Nephron progenitor cell (in vitro differentiated cells): Measurements from ENCODE around the gene ARSJ.
"Not testable (repeated sequence)": the region's sequence is repeated elsewhere in the genome, so short reads cannot be mapped to it uniquely, and the experiment has no call there.

Experiments
- DNase-seq: peaks from one replicate; pipeline ENCODE4 v3.0.0; 2021
- H3K27ac Mint-ChIP-seq: 2 replicates; pipeline ENCODE4 v1.8.0; 2021; ENCODE audit warnings: mild to moderate bottlenecking, moderate library complexity, mixed read lengths
- H3K27me3 Mint-ChIP-seq: 2 replicates; pipeline ENCODE4 v1.8.0; 2021; ENCODE audit warnings: mild to moderate bottlenecking, low read depth, mixed read lengths; ENCODE audit not compliant: poor library complexity
- H3K36me3 Mint-ChIP-seq: 2 replicates; pipeline ENCODE4 v1.8.0; 2021; ENCODE audit warnings: low read depth, mixed read lengths
- H3K4me1 Mint-ChIP-seq: 2 replicates; pipeline ENCODE4 v1.8.0; 2021; ENCODE audit warnings: mixed read lengths
- H3K4me3 Mint-ChIP-seq: 2 replicates; pipeline ENCODE4 v1.8.0; 2021; ENCODE audit warnings: mild to moderate bottlenecking, moderate library complexity, mixed read lengths
- H3K9me3 Mint-ChIP-seq: 2 replicates; pipeline ENCODE4 v1.8.0; 2021; ENCODE audit warnings: mild to moderate bottlenecking, moderate library complexity, mixed read lengths
- TF ChIP-seq, protein P1 (sequence below): fragments of 200-600 bp; sonication (generic); IDR thresholded peaks from 2 replicates; pipeline ENCODE4 v1.5.0; 2021; ENCODE audit warnings: antibody characterized with exemption

ARSJ gene

DNA sequence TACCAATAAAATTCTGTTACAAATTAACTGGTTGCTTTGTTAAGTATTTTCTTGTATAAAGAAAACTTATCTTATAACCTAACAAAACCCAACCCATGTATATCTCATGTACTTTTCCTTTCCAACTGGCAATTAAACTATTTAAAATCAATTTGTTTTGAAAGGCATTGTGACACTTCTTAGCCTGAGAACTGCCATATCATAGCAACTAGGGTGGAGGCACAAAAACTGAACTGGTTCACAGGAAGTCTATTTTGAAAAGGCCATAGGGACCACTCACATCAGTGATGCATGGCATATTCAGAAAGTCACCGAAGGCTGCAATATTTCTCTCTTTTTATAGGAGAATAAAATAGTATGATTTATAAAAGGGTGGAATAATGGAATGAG lies 40.5 kb upstream of the ARSJ start:
- no peak for DNase-seq
- H3K4me3 Mint-ChIP-seq, result no peak overlapping the region
- no peak overlapping the region for H3K27ac Mint-ChIP-seq
- no peaks in the 10 kb centered on the region for H3K4me1 Mint-ChIP-seq
- TF ChIP-seq, protein P1, sequence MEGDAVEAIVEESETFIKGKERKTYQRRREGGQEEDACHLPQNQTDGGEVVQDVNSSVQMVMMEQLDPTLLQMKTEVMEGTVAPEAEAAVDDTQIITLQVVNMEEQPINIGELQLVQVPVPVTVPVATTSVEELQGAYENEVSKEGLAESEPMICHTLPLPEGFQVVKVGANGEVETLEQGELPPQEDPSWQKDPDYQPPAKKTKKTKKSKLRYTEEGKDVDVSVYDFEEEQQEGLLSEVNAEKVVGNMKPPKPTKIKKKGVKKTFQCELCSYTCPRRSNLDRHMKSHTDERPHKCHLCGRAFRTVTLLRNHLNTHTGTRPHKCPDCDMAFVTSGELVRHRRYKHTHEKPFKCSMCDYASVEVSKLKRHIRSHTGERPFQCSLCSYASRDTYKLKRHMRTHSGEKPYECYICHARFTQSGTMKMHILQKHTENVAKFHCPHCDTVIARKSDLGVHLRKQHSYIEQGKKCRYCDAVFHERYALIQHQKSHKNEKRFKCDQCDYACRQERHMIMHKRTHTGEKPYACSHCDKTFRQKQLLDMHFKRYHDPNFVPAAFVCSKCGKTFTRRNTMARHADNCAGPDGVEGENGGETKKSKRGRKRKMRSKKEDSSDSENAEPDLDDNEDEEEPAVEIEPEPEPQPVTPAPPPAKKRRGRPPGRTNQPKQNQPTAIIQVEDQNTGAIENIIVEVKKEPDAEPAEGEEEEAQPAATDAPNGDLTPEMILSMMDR, result no peak
- no peaks in the 10 kb centered on the region for H3K36me3 Mint-ChIP-seq
- no peaks in the 10 kb centered on the region for H3K9me3 Mint-ChIP-seq
- no peaks in the 10 kb centered on the region for H3K27me3 Mint-ChIP-seq

DNA sequence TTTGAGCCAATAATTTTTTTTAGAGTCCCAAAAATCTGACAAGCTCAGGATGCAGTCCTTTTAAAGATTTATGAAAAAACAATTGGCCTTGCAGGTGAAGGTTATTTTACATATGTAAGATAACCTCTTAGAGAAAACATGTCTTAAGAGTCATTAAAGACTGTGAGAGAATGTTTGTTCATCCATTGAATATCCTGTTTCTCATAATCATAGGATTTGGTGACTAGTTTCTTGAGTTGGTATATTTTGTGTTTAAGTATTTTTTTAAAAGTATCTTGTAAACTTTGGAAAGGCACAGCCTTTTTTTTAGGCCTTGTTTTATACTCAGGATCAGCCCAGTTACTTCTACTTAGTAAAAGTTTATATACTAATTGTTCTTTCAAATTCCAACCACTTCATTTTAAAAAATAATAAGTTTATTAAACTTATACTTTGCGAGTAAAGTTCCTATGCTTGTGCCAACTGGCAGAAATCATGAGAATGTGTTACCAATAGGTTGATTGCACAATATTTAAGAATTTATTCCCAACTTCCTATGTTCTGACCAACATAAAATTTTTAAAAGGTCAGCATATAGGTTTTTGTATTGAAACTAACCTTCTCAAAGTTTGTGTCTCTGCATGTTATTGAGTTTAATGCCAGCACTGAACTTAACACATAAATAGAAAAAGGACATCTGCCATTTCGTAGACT lies 40.0 kb upstream of the ARSJ start:
- TF ChIP-seq, protein P1, result no peak
- H3K4me3 Mint-ChIP-seq, result no peak overlapping the region
- DNase-seq, result no peak
- no peaks in the 10 kb centered on the region for H3K4me1 Mint-ChIP-seq
- no peaks in the 10 kb centered on the region for H3K9me3 Mint-ChIP-seq
- no peaks in the 10 kb centered on the region for H3K27me3 Mint-ChIP-seq
- no peaks in the 10 kb centered on the region for H3K36me3 Mint-ChIP-seq
- no peak overlapping the region for H3K27ac Mint-ChIP-seq

DNA sequence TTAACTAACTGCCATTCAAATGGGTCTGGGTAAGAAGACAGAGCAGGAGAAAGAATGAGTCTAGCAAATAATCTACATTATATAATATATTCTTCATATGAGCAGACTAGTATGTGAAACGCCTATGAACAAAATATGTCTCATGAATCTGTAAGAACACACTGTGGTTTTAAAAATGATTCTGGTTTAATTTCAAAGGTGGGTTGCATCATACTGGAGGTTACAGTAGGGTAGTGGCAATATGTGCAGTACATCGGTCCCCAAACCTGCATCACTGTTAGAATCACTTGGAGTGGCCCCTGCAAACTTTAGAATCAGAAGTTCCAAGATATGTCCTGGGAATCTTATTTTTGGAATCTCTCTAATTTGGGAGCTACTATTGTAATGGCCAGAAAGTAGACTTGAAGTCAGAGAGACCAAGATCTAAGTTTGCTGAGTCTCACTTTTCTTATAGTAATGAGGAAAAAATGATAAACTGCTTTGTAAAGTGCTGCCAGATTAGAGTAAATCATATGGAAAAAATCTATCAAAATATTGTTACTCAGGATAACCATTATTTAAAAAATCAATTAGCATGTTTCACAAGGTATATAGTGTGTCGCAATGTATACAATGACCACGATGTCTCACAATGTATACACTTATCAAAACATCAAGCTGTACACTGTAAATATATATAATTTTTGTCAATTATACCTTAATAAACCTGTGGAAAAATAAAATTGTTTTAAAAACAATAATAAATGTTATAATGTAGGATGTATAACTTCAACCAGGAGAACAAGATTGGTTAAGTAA lies 37.9 kb upstream of the ARSJ start:
- Mint-ChIP-seq H3K4me1 (no peaks in the 10 kb centered on the region), H3K27me3 (no peaks in the 10 kb centered on the region), H3K27ac (no peak overlapping the region), H3K36me3 (no peaks in the 10 kb centered on the region), H3K4me3 (no peak overlapping the region), H3K9me3 (no peaks in the 10 kb centered on the region)
- DNase-seq, result no peak
- TF ChIP-seq, protein P1, result no peak

DNA sequence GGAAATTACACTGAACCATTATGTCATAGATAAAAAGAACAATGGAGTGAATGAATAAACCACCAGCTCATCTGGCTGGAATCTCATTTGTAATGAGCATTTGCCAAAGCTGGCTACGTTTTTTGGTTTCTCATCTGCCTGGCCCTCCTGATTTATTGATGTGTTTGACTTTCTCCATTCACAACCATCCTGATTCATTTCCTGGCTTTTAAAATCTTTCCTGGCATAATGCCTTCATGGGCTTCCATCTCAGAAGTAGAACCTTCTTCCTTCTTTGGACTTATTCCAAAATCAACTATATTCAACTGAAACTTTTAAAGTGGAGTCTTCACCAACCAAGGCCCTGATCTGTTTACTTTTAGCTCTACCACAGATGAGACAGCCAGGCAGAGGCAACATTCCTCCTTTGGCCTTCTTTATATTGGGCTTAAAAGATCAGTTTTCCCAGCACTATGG lies 36.0 kb upstream of the ARSJ start:
- DNase-seq, result no peak
- H3K4me1 Mint-ChIP-seq, result no peaks in the 10 kb centered on the region
- no peaks in the 10 kb centered on the region for H3K36me3 Mint-ChIP-seq
- no peak overlapping the region for H3K4me3 Mint-ChIP-seq
- peaks cover 5% of the 10 kb centered on the region for H3K9me3 Mint-ChIP-seq
- H3K27ac Mint-ChIP-seq, result no peak overlapping the region
- no peaks in the 10 kb centered on the region for H3K27me3 Mint-ChIP-seq
- TF ChIP-seq, protein P1, result no peak

DNA sequence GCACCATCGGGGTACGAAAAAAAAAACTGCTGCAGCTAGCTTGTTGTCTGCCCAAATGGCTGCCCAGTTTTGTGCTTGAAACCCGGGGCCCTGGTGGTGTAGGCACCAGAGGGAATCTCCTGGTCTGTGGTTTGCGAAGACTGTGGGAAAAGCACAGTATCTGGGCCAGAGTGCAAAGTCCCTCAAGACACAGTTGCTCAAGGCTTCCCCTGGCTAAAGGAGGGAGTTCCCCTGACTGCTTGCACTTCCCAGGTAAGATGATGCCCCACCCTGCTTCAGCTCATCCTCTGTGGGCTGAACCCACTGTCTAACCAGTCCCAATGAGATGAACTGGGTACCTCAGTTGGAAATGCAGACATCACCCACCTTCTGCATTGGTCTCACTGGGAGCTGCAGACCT lies 33.8 kb upstream of the ARSJ start:
- not testable (repeated sequence) for H3K27ac Mint-ChIP-seq, DNase-seq, H3K36me3 Mint-ChIP-seq, H3K4me3 Mint-ChIP-seq, H3K27me3 Mint-ChIP-seq, H3K4me1 Mint-ChIP-seq
- H3K9me3 Mint-ChIP-seq, result peaks cover 11% of the 10 kb centered on the region

GRCh38 chr4:114012749-114013148 lies 33.3 kb upstream of the ARSJ start:
- TF ChIP-seq, protein P1, result no peak
- no peaks in the 10 kb centered on the region for H3K27me3 Mint-ChIP-seq
- no peaks in the 10 kb centered on the region for H3K36me3 Mint-ChIP-seq
- no peak for DNase-seq
- H3K9me3 Mint-ChIP-seq, result peaks cover 11% of the 10 kb centered on the region
- no peak overlapping the region for H3K27ac Mint-ChIP-seq
- H3K4me1 Mint-ChIP-seq, result no peaks in the 10 kb centered on the region
- H3K4me3 Mint-ChIP-seq, result no peak overlapping the region
